ENCODE measurements around the gene KDM5B.

KDM5B gene

GRCh38 chr1:202680586-202681352 is 127.5 kb downstream of the KDM5B start:
- DNase-seq (ENCODE audit: extremely low read depth, insufficient read length), result no peak
- no peak for TF ChIP-seq CTCF (IDR thresholded peaks at IDR 0.05; ENCODE audit: insufficient read depth, low read length, poor library complexity, severe bottlenecking)
- peaks cover 2% of the 10 kb centered on the region for H3K27me3 ChIP-seq (replicated peaks; ENCODE audit: control insufficient read depth, insufficient read depth, low read length)
- no peaks in the 10 kb centered on the region for H3K36me3 ChIP-seq (ENCODE audit: control insufficient read depth, insufficient read depth, low read length)
- no peak overlapping the region for H3K4me3 ChIP-seq (replicated peaks; ENCODE audit: low read depth, low read length)

- no peaks in the 10 kb centered on the region for H3K36me3 ChIP-seq (ENCODE audit: control insufficient read depth, insufficient read depth, low read length)
- no peak for DNase-seq (ENCODE audit: extremely low read depth, insufficient read length)
- H3K27me3 ChIP-seq (replicated peaks; ENCODE audit: control insufficient read depth, insufficient read depth, low read length), result peaks cover 2% of the 10 kb centered on the region; the same call in 1 of the 2 replicates
- no peak for TF ChIP-seq CTCF (IDR thresholded peaks at IDR 0.05; ENCODE audit: insufficient read depth, low read length, poor library complexity, severe bottlenecking)
- no peak overlapping the region for H3K4me3 ChIP-seq (replicated peaks; ENCODE audit: low read depth, low read length)
Measured at GRCh38 chr1:202679406-202680177, 128.6 kb downstream of the KDM5B start.

GRCh38 chr1:202677433-202677832 is 130.8 kb downstream of the KDM5B start:
- no peak for TF ChIP-seq CTCF (IDR thresholded peaks at IDR 0.05; ENCODE audit: insufficient read depth, low read length, poor library complexity, severe bottlenecking)
- no peak for DNase-seq (ENCODE audit: extremely low read depth, insufficient read length)
- no peak overlapping the region for H3K4me3 ChIP-seq (replicated peaks; ENCODE audit: low read depth, low read length)

More at GRCh38 chr1:202677433-202677832, 130.8 kb downstream of the KDM5B start:
- Histone ChIP-seq H3K36me3 (ENCODE audit: control insufficient read depth, insufficient read depth, low read length) (no peaks in the 10 kb centered on the region), H3K27me3 (replicated peaks; ENCODE audit: control insufficient read depth, insufficient read depth, low read length) (peaks cover 2% of the 10 kb centered on the region; the same call in 1 of the 2 replicates)
